Measurements from ENCODE around the gene DPEP3. TPM values are rescaled to one million over a fixed set of nuclear protein-coding genes. Genes with fewer than 3 reads are reported as not detected.

The DPEP3 gene
- total and polyA plus RNA-seq, 2 donors (not counting 1 experiment from before 2014, with no cell fraction given): 1.9 to 2.0 TPM

DNA sequence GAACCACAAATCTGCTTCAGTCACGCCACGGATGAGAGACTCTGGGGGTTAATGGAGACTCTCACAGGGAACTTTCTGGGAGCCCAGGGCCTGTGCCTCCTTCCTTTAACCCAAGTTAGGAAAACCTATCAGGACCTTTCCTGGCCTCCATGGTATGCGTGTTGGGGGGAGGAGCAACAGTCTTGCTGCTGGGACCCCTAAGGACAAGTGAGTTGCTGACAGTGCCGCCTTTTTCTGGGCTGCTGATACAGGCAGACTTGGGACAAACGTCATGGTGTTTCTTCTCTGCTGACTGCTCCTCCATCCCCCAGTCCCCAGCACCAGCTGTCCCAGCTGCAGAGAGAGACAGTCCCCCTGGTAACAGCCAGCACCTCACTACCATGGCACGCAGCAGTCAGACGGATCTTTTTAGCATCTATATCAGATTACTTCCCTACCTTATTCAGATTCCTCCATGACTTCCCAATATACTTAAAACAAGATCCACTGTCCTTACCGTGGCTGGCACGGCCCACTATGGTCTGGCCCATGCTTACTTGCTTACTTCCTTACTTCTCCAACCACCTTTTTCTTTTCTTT lies 28.9 kb upstream of the DPEP3 start:
- Histone ChIP-seq H3K79me2 (ENCODE audit: control insufficient read depth, insufficient read depth, low read length) (peaks cover 12% of the 10 kb centered on the region), H3K4me1 (ENCODE audit: control insufficient read depth in 2 of 2, insufficient read depth in 2 of 2, low read length in 2 of 2) (peaks cover 25 to 39% of the 10 kb centered on the region in 2 donors), H3K9ac (ENCODE audit: low read length) (no peak overlapping the region), H3K4me2 (replicated peaks; ENCODE audit: low read depth, low read length, poor library complexity, severe bottlenecking) (no peak overlapping the region), H3K27me3 (replicated peaks in 1 of 4; ENCODE audit: control extremely low read depth in 1 of 4, control insufficient read depth in 3 of 4, insufficient read depth in 4 of 4, low read length in 3 of 4) (no peaks in the 10 kb centered on the region), H3K4me3 (ENCODE audit: control extremely low read depth in 1 of 5, extremely low read depth in 1 of 5, insufficient read depth in 1 of 5, low read depth in 2 of 5, low read length in 4 of 5) (no peak overlapping the region), H2AFZ (ENCODE audit: insufficient read depth, low read depth, low read length, poor library complexity, severe bottlenecking) (no peak overlapping the region), H3K27ac (ENCODE audit: low read length in 2 of 2) (no peak overlapping the region), H3K9me3 (ENCODE audit: control extremely low read depth in 1 of 3, control insufficient read depth in 2 of 3, insufficient read depth in 1 of 3, low read length in 2 of 3) (no peaks in the 10 kb centered on the region), H3K36me3 (replicated peaks in 1 of 2; ENCODE audit: control extremely low read depth in 1 of 2, control insufficient read depth in 1 of 2, extremely low read depth in 1 of 2, insufficient read depth in 2 of 2, low read length in 1 of 2) (no peaks in the 10 kb centered on the region), H4K20me1 (ENCODE audit: control insufficient read depth, insufficient read depth, low read length, poor library complexity, severe bottlenecking) (no peaks in the 10 kb centered on the region)
- 90% methylated on average over 7 of the region's 9 CpGs for WGBS (ENCODE audit: insufficient coverage)
- ATAC-seq (ENCODE audit: low read depth): no peak
- Mint-ChIP-seq H3K9me3 (ENCODE audit: insufficient read depth) (no peaks in the 10 kb centered on the region), H3K27me3 (no peaks in the 10 kb centered on the region), H3K4me1 (peaks cover 29% of the 10 kb centered on the region), H3K4me3 (no peak overlapping the region), H3K27ac (peak overlapping the region; percentile 59)
- ChIA-PET CTCF (interaction anchor here (3.9 kb wide), 1 partner anchor 13 kb away, joined by 24 read pairs; the partner anchor contains the start of genes DDX28 and DUS2), POLR2A (interaction anchor here (1.3 kb wide), 1 partner anchor 14 kb away, joined by 4 read pairs; no protein-coding TSS in a partner anchor)
- TF ChIP-seq, protein P1, sequence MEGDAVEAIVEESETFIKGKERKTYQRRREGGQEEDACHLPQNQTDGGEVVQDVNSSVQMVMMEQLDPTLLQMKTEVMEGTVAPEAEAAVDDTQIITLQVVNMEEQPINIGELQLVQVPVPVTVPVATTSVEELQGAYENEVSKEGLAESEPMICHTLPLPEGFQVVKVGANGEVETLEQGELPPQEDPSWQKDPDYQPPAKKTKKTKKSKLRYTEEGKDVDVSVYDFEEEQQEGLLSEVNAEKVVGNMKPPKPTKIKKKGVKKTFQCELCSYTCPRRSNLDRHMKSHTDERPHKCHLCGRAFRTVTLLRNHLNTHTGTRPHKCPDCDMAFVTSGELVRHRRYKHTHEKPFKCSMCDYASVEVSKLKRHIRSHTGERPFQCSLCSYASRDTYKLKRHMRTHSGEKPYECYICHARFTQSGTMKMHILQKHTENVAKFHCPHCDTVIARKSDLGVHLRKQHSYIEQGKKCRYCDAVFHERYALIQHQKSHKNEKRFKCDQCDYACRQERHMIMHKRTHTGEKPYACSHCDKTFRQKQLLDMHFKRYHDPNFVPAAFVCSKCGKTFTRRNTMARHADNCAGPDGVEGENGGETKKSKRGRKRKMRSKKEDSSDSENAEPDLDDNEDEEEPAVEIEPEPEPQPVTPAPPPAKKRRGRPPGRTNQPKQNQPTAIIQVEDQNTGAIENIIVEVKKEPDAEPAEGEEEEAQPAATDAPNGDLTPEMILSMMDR (IDR thresholded peaks at IDR 0.05): no peak
- TF ChIP-seq EZH2 (IDR thresholded peaks at IDR 0.05; ENCODE audit: borderline replicate concordance, insufficient read depth, low read depth, low read length, poor library complexity, severe bottlenecking): no peak
- intact Hi-C loops (cut with micrococcal nuclease): no loop called here
- DNase-seq: no peak

DNA sequence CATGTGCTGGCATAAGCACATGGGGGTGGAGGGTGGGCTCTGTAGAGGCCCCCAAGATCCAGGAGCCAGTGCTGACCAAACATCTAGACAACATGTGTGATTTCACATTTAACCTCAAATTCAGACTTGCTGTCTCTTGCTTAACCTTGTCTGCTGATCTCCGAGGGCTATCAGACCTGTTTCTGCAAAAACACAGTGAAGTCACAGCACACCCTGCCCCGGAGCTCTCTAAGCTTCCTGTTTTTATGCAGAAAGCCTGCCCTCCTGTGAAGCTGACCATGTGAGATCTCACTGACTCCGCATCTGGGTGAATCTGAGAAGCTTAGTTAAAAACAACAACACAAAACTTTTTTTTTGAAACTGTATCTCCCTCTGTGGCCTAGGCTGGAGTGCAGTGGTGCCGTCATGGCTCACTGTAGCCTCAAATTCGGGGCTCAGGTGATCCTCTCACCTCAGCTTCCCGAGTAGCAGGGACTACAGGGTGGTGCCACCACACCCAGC lies 25.5 kb upstream of the DPEP3 start:
- peak overlapping the region; percentile 51 for H2AFZ ChIP-seq (ENCODE audit: insufficient read depth, low read depth, low read length, poor library complexity, severe bottlenecking)
- H3K9me3 ChIP-seq (ENCODE audit: control extremely low read depth in 1 of 3, control insufficient read depth in 2 of 3, insufficient read depth in 1 of 3, low read length in 2 of 3): no peaks in the 10 kb centered on the region
- H3K27ac ChIP-seq (ENCODE audit: low read length in 2 of 2): peak overlapping the region; percentile 72 to 89
- no peaks in the 10 kb centered on the region for H3K27me3 ChIP-seq (replicated peaks in 1 of 4; ENCODE audit: control extremely low read depth in 1 of 4, control insufficient read depth in 3 of 4, insufficient read depth in 4 of 4, low read length in 3 of 4)
- CTCF ChIA-PET: interaction anchor here (0.8 to 28.7 kb wide), 15 partner anchors 10 to 485 kb away, joined by 3 to 320 read pairs (median 4); partner anchors contain the start of genes DDX28, DPEP2NB, DUS2 and NRN1L
- peaks cover 35% of the 10 kb centered on the region for H3K4me1 Mint-ChIP-seq
- peak overlapping the region; percentile 38 for H3K9ac ChIP-seq (ENCODE audit: low read length)
- ATAC-seq (ENCODE audit: low read depth): peak; percentile 99
- H4K20me1 ChIP-seq (ENCODE audit: control insufficient read depth, insufficient read depth, low read length, poor library complexity, severe bottlenecking): no peaks in the 10 kb centered on the region
- H3K4me1 ChIP-seq (ENCODE audit: control insufficient read depth in 2 of 2, insufficient read depth in 2 of 2, low read length in 2 of 2): peaks cover 29 to 39% of the 10 kb centered on the region in 2 donors
- peak overlapping the region; percentile 96 for H3K27ac Mint-ChIP-seq
- no peaks in the 10 kb centered on the region for H3K27me3 Mint-ChIP-seq
- POLR2A ChIA-PET: interaction anchor here (0.7 to 5.3 kb wide), 13 partner anchors 9 to 68 kb away, joined by 3 to 37 read pairs (median 7); partner anchors contain the start of genes DDX28, DPEP2NB, DUS2 and SLC12A4
- H3K79me2 ChIP-seq (ENCODE audit: control insufficient read depth, insufficient read depth, low read length): peaks cover 11% of the 10 kb centered on the region
- peak overlapping the region in 1 of 5 experiments; percentile 46 for H3K4me3 ChIP-seq (ENCODE audit: control extremely low read depth in 1 of 5, extremely low read depth in 1 of 5, insufficient read depth in 1 of 5, low read depth in 2 of 5, low read length in 4 of 5)
- 13% methylated on average over 5 of the region's 6 CpGs for WGBS (ENCODE audit: insufficient coverage)
- DNase-seq: peak; percentile 76
- TF ChIP-seq, protein P1 (IDR thresholded peaks at IDR 0.05): no peak
- TF ChIP-seq EZH2 (IDR thresholded peaks at IDR 0.05; ENCODE audit: borderline replicate concordance, insufficient read depth, low read depth, low read length, poor library complexity, severe bottlenecking): no peak
- H3K36me3 ChIP-seq (replicated peaks in 1 of 2; ENCODE audit: control extremely low read depth in 1 of 2, control insufficient read depth in 1 of 2, extremely low read depth in 1 of 2, insufficient read depth in 2 of 2, low read length in 1 of 2): no peaks in the 10 kb centered on the region
- intact Hi-C loops (cut with micrococcal nuclease): loop anchor here (1.0 to 2.0 kb wide), 2 partner anchors 13 to 17 kb away; partner anchors contain the start of genes DDX28 and DUS2
- peak overlapping the region; percentile 69 for H3K4me3 Mint-ChIP-seq
- no peaks in the 10 kb centered on the region for H3K9me3 Mint-ChIP-seq (ENCODE audit: insufficient read depth)
- peak overlapping the region; percentile 61 for H3K4me2 ChIP-seq (replicated peaks; ENCODE audit: low read depth, low read length, poor library complexity, severe bottlenecking)
